HepG2 (cell line): ENCODE measurements around the gene EPPIN. TPM values are rescaled to one million over a fixed set of nuclear protein-coding genes. Genes with fewer than 3 reads are reported as not detected.

Experiments
- ATAC-seq: fragments of 200-7000 bp; cut with Tn5 transposase; 3 replicates; pipeline ENCODE4 v1.9.1; 2020; ENCODE audit warnings: mild to moderate bottlenecking, moderate library complexity
- BruUV-seq: library from RNA; stranded (reverse); fragments of 400-500 nt; replicated peaks from 2 replicates; lab custom pipeline; 2021; lab: Mats Ljungman, UMichigan
- CTCF ChIA-PET: fragments of 300-600 bp; formaldehyde crosslinking; extraction: SDS; loops from one replicate; lab custom pipeline; 2021; ENCODE audit warnings: low total read pairs, inconsistent platforms, low intra/inter-chr PET ratio; lab: Yijun Ruan, JAX
- POLR2A ChIA-PET: fragments of 350-600 bp; sonication (Branson Sonifier 250); formaldehyde crosslinking; loops from one replicate; lab custom pipeline; 2020; ENCODE audit warnings: antibody characterized with exemption, inconsistent platforms; lab: Yijun Ruan, JAX
- DNase-seq: peaks from one replicate; pipeline ENCODE4 v3.0.0-alpha.2; 2015; ENCODE audit warnings: low spot score
- FAIRE-seq: peaks from 3 replicates; lab custom pipeline; 2011; peaks lifted over from hg19 to GRCh38; lab: Jason Lieb, UNC
- H2AFZ ChIP-seq: one replicate; pipeline ENCODE4 v1.6.1; 2011; ENCODE audit warnings: low read length, inconsistent platforms
- H3K27ac ChIP-seq: fragments of 300-600 bp; 3 replicates; pipeline ENCODE4 v1.8.0; 2011; ENCODE audit warnings: mixed run types, mild to moderate bottlenecking, mixed read lengths, low read length, inconsistent platforms; ENCODE audit not compliant: insufficient read depth; ENCODE audit errors: extremely low read length
- H3K27me3 ChIP-seq, 2 experiments: fragments of 200-600 bp in 1 of 2; 2 replicates in 1 of 2; 3 replicates in 1 of 2; pipeline versions ENCODE4 v1.6.0 to v1.8.0; 2011; ENCODE audit warnings: low read length in 2 of 2, mild to moderate bottlenecking in 2 of 2, moderate library complexity in 2 of 2, inconsistent platforms in 1 of 2; ENCODE audit not compliant: insufficient read depth in 2 of 2, control insufficient read depth in 1 of 2
- H3K36me3 ChIP-seq, 2 experiments: fragments of 200-600 bp in 1 of 2; replicated peaks in 1 of 2; 2 replicates in 1 of 2; 3 replicates in 1 of 2; pipeline versions ENCODE4 v1.5.1 to v1.8.0; 2011; ENCODE audit warnings: low read length in 2 of 2, inconsistent platforms in 1 of 2; ENCODE audit not compliant: insufficient read depth in 2 of 2, control insufficient read depth in 1 of 2
- H3K4me1 ChIP-seq: 2 replicates; pipeline ENCODE4 v1.5.1; 2012; ENCODE audit warnings: low read length, inconsistent platforms; ENCODE audit not compliant: insufficient read depth
- H3K4me2 ChIP-seq: 2 replicates; pipeline ENCODE4 v1.6.0; 2011; ENCODE audit warnings: low read depth, low read length, inconsistent platforms
- H3K4me3 ChIP-seq, 3 experiments: fragments of 200-600 bp in 1 of 3; sonication (generic), shearing (Covaris generic) in 1 of 3; replicated peaks in 1 of 3; 2 replicates each; pipeline ENCODE4 v1.5.1; 2011 to 2016; ENCODE audit warnings: low read length in 3 of 3, inconsistent platforms in 2 of 3, low read depth in 2 of 3, mild to moderate bottlenecking in 2 of 3, control low read depth in 1 of 3, mixed read lengths in 1 of 3; ENCODE audit not compliant: insufficient read depth in 1 of 3
- H3K79me2 ChIP-seq: one replicate; pipeline ENCODE4 v1.6.1; 2011; ENCODE audit warnings: low read length, inconsistent platforms; ENCODE audit not compliant: insufficient read depth
- H3K9ac ChIP-seq: 2 replicates; pipeline ENCODE4 v1.6.0; 2011; ENCODE audit warnings: mild to moderate bottlenecking, low read depth, low read length, inconsistent platforms; ENCODE audit not compliant: insufficient read depth
- H3K9me3 ChIP-seq: 2 replicates; pipeline ENCODE4 v1.5.1; 2012; ENCODE audit warnings: mild to moderate bottlenecking, low read length
- H4K20me1 ChIP-seq: 2 replicates; pipeline ENCODE4 v1.6.0; 2011; ENCODE audit warnings: inconsistent platforms, mild to moderate bottlenecking, low read length, moderate library complexity; ENCODE audit not compliant: insufficient read depth
- BHLHE40 ChIP-seq: IDR thresholded peaks from 2 replicates; pipeline ENCODE4 v1.6.1; 2011; ENCODE audit warnings: low read length, improper control_type of control experiment
- BRD4 ChIP-seq: sonication (generic); formaldehyde crosslinking; IDR thresholded peaks from 2 replicates; pipeline ENCODE4 v1.4.0; 2020; ENCODE audit warnings: missing genetic modification reagents
- JARID2 ChIP-seq: sonication (generic); formaldehyde crosslinking; IDR thresholded peaks from 2 replicates; pipeline ENCODE4 v1.8.1; 2023; ENCODE audit warnings: missing genetic modification reagents, inconsistent platforms; ENCODE audit not compliant: insufficient replicate concordance
- KMT2A ChIP-seq: sonication (generic); formaldehyde crosslinking; IDR thresholded peaks from 2 replicates; pipeline ENCODE4 v1.4.0; 2020; ENCODE audit warnings: missing genetic modification reagents
- MAFF ChIP-seq: IDR thresholded peaks from 2 replicates; pipeline ENCODE4 v1.6.1; 2011; ENCODE audit warnings: low read depth, low read length, improper control_type of control experiment
- MATR3 ChIP-seq: sonication (generic); formaldehyde crosslinking; IDR thresholded peaks from 2 replicates; pipeline ENCODE4 v1.4.0; 2020; ENCODE audit warnings: missing genetic modification reagents
- MTA1 ChIP-seq: sonication (generic); formaldehyde crosslinking; IDR thresholded peaks from 2 replicates; pipeline ENCODE4 v1.4.0; 2020; ENCODE audit warnings: missing genetic modification reagents, mild to moderate bottlenecking, borderline replicate concordance
- RFX3 ChIP-seq: IDR thresholded peaks from 2 replicates; pipeline ENCODE4 v1.6.1; 2016; ENCODE audit warnings: missing biosample characterization, missing genetic modification reagents
- RXRA ChIP-seq: sonication (generic); formaldehyde crosslinking; IDR thresholded peaks from 2 replicates; pipeline ENCODE4 v1.5.1; 2020; ENCODE audit warnings: missing genetic modification reagents
- ZNF382 ChIP-seq: sonication (generic); formaldehyde crosslinking; IDR thresholded peaks from 2 replicates; pipeline ENCODE4 v1.5.0; 2020; ENCODE audit warnings: missing genetic modification reagents, mild to moderate bottlenecking, borderline replicate concordance
- ZNF557 ChIP-seq: sonication (generic); formaldehyde crosslinking; IDR thresholded peaks from 2 replicates; pipeline ENCODE4 v1.4.0; 2020; ENCODE audit warnings: missing genetic modification reagents
- ZNF709 ChIP-seq: sonication (generic); formaldehyde crosslinking; IDR thresholded peaks from 2 replicates; pipeline ENCODE4 v1.5.0; 2020; ENCODE audit warnings: mild to moderate bottlenecking, missing genetic modification reagents
- WGBS: methylation state at CpG from one replicate; pipeline ENCODE4 v1.1.6; 2017; ENCODE audit warnings: low lambda C conversion rate; 5-methylcytosine and 5-hydroxymethylcytosine counted together
- in situ Hi-C: cut with HindIII; loops from 2 replicates; pipeline ENCODE4 v1.10.0; 2017; ENCODE audit warnings: low pct_unique_long_range_greater_than_20kb; ENCODE audit not compliant: extremely low pct_ligation_motif_present
- intact Hi-C: fragments of 100-400 bp; cut with micrococcal nuclease; formaldehyde crosslinking; loops from one replicate; pipeline ENCODE4 v1.10.0; 2022; ENCODE audit not compliant: unreplicated experiment
- polyA plus RNA-seq, 8 experiments: library from polyadenylated mRNA; depleted of rRNA in 3 of 8; stranded (reverse) in 7 of 8; unstranded in 1 of 8; fragments of >200 nt; fragmentation: Illumina TruSeq in 4 of 8; extraction: Trizol in 4 of 8; gene quantifications; 2 replicates each; pipeline versions ENCODE4 v1.2.1 to v1.2.3, GENCODE V29; 2011 to 2016; ENCODE audit warnings: low read depth in 4 of 8, missing spikeins in 1 of 8, mixed read lengths in 1 of 8; ENCODE audit not compliant: insufficient read depth in 1 of 8
- total RNA-seq, 5 experiments: library from RNA; depleted of rRNA; stranded (reverse); fragments of >200 nt; fragmentation: Illumina TruSeq; extraction: Trizol; gene quantifications; 2 replicates each; pipeline ENCODE4 v1.2.3, GENCODE V29; 2016; ENCODE audit warnings: low read depth in 1 of 5
- TF ChIP-seq, protein P1 (sequence below): sonication (generic); formaldehyde crosslinking; IDR thresholded peaks from 2 replicates; pipeline ENCODE4 v1.4.0; 2020; ENCODE audit warnings: missing genetic modification reagents, borderline replicate concordance
- TF ChIP-seq, protein P2 (sequence below): sonication (generic); formaldehyde crosslinking; IDR thresholded peaks from 2 replicates; pipeline ENCODE4 v1.5.0; 2020; ENCODE audit warnings: missing genetic modification reagents
- TF ChIP-seq, protein P3 (sequence below): IDR thresholded peaks from 2 replicates; pipeline ENCODE4 v1.6.1; 2012; ENCODE audit warnings: low read length, improper control_type of control experiment
- TF ChIP-seq, protein P4 (sequence below): sonication (generic); formaldehyde crosslinking; IDR thresholded peaks from 2 replicates; pipeline ENCODE4 v1.5.0; 2020; ENCODE audit warnings: mild to moderate bottlenecking, missing genetic modification reagents

The EPPIN gene
- total and polyA plus RNA-seq, 2 of the 13 experiments (the other 11 are each of a cell fraction or from before 2014, with no cell fraction given) = not detected

DNA sequence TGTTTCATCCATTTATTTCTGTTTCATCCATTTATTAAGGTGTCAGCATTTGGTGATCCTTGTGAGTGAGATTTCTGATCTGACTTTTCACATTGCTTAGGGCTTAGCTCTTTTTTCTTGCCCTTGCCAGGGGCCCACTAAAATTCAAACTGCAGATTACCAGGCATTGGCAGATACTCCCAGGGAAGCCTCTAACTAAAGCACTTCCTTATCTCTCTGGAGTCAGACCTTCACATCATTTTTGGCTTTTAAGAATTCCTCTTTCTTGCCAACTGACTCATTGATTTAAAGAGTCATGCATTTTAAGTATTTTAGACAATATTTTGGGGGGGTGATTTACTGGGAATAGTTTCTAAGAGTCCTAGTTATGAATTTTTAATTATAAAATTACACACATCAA, 34.5 kb upstream of the EPPIN start (continued):
- TF ChIP-seq, protein P1, sequence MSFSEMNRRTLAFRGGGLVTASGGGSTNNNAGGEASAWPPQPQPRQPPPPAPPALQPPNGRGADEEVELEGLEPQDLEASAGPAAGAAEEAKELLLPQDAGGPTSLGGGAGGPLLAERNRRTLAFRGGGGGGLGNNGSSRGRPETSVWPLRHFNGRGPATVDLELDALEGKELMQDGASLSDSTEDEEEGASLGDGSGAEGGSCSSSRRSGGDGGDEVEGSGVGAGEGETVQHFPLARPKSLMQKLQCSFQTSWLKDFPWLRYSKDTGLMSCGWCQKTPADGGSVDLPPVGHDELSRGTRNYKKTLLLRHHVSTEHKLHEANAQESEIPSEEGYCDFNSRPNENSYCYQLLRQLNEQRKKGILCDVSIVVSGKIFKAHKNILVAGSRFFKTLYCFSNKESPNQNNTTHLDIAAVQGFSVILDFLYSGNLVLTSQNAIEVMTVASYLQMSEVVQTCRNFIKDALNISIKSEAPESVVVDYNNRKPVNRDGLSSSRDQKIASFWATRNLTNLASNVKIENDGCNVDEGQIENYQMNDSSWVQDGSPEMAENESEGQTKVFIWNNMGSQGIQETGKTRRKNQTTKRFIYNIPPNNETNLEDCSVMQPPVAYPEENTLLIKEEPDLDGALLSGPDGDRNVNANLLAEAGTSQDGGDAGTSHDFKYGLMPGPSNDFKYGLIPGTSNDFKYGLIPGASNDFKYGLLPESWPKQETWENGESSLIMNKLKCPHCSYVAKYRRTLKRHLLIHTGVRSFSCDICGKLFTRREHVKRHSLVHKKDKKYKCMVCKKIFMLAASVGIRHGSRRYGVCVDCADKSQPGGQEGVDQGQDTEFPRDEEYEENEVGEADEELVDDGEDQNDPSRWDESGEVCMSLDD (CRISPR knock-in tag) = no peak
- TF ChIP-seq, protein P2, sequence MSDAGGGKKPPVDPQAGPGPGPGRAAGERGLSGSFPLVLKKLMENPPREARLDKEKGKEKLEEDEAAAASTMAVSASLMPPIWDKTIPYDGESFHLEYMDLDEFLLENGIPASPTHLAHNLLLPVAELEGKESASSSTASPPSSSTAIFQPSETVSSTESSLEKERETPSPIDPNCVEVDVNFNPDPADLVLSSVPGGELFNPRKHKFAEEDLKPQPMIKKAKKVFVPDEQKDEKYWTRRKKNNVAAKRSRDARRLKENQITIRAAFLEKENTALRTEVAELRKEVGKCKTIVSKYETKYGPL (CRISPR knock-in tag) = no peak
- TF ChIP-seq BHLHE40 (no peak), MAFF (0 out of 2 replicates have a peak, but pooled peaks have one; percentile 11), JARID2 (no peak)
- TF ChIP-seq, all 625 proteins: peak for 2

DNA sequence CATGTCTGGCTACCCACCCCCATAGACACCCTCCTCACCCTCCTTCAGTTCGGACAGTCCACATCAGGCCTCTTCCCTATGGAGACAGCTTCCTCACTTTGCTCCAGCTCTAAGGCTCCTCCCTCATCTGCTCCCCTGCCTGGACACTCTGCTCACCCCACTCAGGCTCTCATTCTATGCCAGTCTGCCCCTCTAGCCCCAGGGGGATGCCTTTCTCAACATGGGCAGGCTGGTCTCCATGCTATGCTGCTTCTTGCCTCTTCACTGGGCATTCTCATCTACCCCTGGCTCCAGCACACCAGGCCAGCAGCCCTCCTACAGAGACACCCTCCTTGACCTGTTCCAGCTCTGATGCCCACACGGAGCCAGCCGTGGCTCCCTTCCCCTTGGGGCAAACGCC, 32.0 kb upstream of the EPPIN start, which contains the start of gene WFDC8:
Gene WFDC8 (minus strand): TSS at position 101 of the 400 bp plus-strand sequence. CDS start 37 bp downstream, at position 64.
- no peak within 1 kb of the TSS for H2AFZ ChIP-seq
- CTCF ChIA-PET = no interaction called here
- H4K20me1 ChIP-seq = no peaks in the 10 kb centered on the region
- no peak within 1 kb of the TSS for H3K9ac ChIP-seq
- H3K27ac ChIP-seq = no peak within 1 kb of the TSS
- H3K27me3 ChIP-seq = peaks cover 0 to 14% of the 10 kb centered on the region in 2 experiments; a peak in 3 of 5 replicates
- WGBS = 17% methylated on average over 4 of the region's 4 CpGs
- DNase-seq (no peak), FAIRE-seq (no peak), ATAC-seq (no peak; the same call in 2 of the 3 replicates)
- no peak within 1 kb of the TSS for H3K4me2 ChIP-seq
- BruUV-seq = no TSS peak
- intact Hi-C loops (no loop called here), in situ Hi-C loops (no loop called here)
- H3K79me2 ChIP-seq = no peaks in the 10 kb centered on the region
- no peaks in the 10 kb centered on the region for H3K9me3 ChIP-seq
- no peak within 1 kb of the TSS for H3K4me3 ChIP-seq
- H3K36me3 ChIP-seq = no peaks in the 10 kb centered on the region
- POLR2A ChIA-PET = no interaction called here
- peaks cover 5% of the 10 kb centered on the region; the same call in 1 of the 2 replicates for H3K4me1 ChIP-seq
- TF ChIP-seq KMT2A (CRISPR knock-in tag) (no peak), RXRA (CRISPR knock-in tag) (no peak), BRD4 (CRISPR knock-in tag) (no peak), MATR3 (no peak), ZNF557 (CRISPR knock-in tag) (no peak), ZNF382 (CRISPR knock-in tag) (no peak), RFX3 (no peak), ZNF709 (CRISPR knock-in tag) (no peak), MTA1 (CRISPR knock-in tag) (no peak)
- TF ChIP-seq, protein P3, sequence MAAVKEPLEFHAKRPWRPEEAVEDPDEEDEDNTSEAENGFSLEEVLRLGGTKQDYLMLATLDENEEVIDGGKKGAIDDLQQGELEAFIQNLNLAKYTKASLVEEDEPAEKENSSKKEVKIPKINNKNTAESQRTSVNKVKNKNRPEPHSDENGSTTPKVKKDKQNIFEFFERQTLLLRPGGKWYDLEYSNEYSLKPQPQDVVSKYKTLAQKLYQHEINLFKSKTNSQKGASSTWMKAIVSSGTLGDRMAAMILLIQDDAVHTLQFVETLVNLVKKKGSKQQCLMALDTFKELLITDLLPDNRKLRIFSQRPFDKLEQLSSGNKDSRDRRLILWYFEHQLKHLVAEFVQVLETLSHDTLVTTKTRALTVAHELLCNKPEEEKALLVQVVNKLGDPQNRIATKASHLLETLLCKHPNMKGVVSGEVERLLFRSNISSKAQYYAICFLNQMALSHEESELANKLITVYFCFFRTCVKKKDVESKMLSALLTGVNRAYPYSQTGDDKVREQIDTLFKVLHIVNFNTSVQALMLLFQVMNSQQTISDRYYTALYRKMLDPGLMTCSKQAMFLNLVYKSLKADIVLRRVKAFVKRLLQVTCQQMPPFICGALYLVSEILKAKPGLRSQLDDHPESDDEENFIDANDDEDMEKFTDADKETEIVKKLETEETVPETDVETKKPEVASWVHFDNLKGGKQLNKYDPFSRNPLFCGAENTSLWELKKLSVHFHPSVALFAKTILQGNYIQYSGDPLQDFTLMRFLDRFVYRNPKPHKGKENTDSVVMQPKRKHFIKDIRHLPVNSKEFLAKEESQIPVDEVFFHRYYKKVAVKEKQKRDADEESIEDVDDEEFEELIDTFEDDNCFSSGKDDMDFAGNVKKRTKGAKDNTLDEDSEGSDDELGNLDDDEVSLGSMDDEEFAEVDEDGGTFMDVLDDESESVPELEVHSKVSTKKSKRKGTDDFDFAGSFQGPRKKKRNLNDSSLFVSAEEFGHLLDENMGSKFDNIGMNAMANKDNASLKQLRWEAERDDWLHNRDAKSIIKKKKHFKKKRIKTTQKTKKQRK = no peak
- TF ChIP-seq, protein P4, sequence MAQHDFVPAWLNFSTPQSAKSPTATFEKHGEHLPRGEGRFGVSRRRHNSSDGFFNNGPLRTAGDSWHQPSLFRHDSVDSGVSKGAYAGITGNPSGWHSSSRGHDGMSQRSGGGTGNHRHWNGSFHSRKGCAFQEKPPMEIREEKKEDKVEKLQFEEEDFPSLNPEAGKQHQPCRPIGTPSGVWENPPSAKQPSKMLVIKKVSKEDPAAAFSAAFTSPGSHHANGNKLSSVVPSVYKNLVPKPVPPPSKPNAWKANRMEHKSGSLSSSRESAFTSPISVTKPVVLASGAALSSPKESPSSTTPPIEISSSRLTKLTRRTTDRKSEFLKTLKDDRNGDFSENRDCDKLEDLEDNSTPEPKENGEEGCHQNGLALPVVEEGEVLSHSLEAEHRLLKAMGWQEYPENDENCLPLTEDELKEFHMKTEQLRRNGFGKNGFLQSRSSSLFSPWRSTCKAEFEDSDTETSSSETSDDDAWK = no peak
